Karpas-422 (cell line): ENCODE measurements around the gene MKNK2. TPM values are rescaled to one million over a fixed set of nuclear protein-coding genes. Genes with fewer than 3 reads are reported as not detected.
A peak's percentile ranks its signal among the peaks of the same experiment; 100 is the strongest.

Experiments used
- DNase-seq: peaks from one replicate; pipeline ENCODE4 v3.0.0-alpha.2; 2015
- H2AFZ ChIP-seq: fragments of 200-600 bp; sonication (generic); 2 replicates; pipeline ENCODE4 v1.6.1; 2014; ENCODE audit warnings: antibody characterized with exemption, low read length, mixed read lengths
- H3K27ac ChIP-seq: fragments of 200-600 bp; sonication (generic); 2 replicates; pipeline ENCODE4 v1.5.1; 2014; ENCODE audit warnings: mild to moderate bottlenecking, low read length, moderate library complexity
- H3K27me3 ChIP-seq: fragments of 200-600 bp; sonication (generic); 2 replicates; pipeline ENCODE4 v1.6.1; 2014; ENCODE audit warnings: low read length, mixed read lengths
- H3K36me3 ChIP-seq: fragments of 200-600 bp; sonication (generic); 2 replicates; pipeline ENCODE4 v1.6.1; 2014; ENCODE audit warnings: low read length, mixed read lengths; ENCODE audit not compliant: insufficient read depth
- H3K4me1 ChIP-seq: fragments of 200-600 bp; sonication (generic); 2 replicates; pipeline ENCODE4 v1.6.1; 2014; ENCODE audit warnings: mild to moderate bottlenecking, low read length, mixed read lengths
- H3K4me2 ChIP-seq: fragments of 200-600 bp; sonication (generic); 2 replicates; pipeline ENCODE4 v1.6.1; 2014; ENCODE audit warnings: low read length, low read depth, mild to moderate bottlenecking; ENCODE audit not compliant: poor library complexity, severe bottlenecking
- H3K4me3 ChIP-seq: fragments of 200-600 bp; sonication (generic); 2 replicates; pipeline ENCODE4 v1.5.1; 2014; ENCODE audit warnings: mild to moderate bottlenecking, antibody characterized with exemption, low read length, mixed read lengths
- H3K79me2 ChIP-seq: fragments of 200-600 bp; sonication (generic); 2 replicates; pipeline ENCODE4 v1.6.1; 2014; ENCODE audit warnings: mild to moderate bottlenecking, low read length, mixed read lengths
- H3K9ac ChIP-seq: fragments of 200-600 bp; sonication (generic); 2 replicates; pipeline ENCODE4 v1.6.0; 2014; ENCODE audit warnings: low read length
- H3K9me2 ChIP-seq: fragments of 200-600 bp; sonication (generic), shearing (Covaris generic); replicated peaks from 2 replicates; pipeline ENCODE4 v1.6.0; 2014; ENCODE audit warnings: mild to moderate bottlenecking, low read length, moderate library complexity; ENCODE audit not compliant: insufficient read depth
- H3K9me3 ChIP-seq: fragments of 300-700, 200-600 bp; sonication (generic); 2 replicates; pipeline ENCODE4 v1.6.1; 2014; ENCODE audit warnings: low read length, mixed read lengths
- H4K20me1 ChIP-seq: fragments of 200-600 bp; sonication (generic); 2 replicates; pipeline ENCODE4 v1.6.1; 2014; ENCODE audit warnings: mild to moderate bottlenecking, antibody characterized with exemption, low read length, low read depth; ENCODE audit not compliant: insufficient read depth
- total RNA-seq: library from RNA; depleted of rRNA; stranded (reverse); fragments of >200 nt; shearing (Covaris generic); gene quantifications from 2 replicates; pipeline ENCODE4 v1.2.3, GENCODE V29; 2014; ENCODE audit warnings: low replicate concordance

The MKNK2 gene
- total RNA-seq, 1 experiment from 2014 or later: 526 TPM

DNA sequence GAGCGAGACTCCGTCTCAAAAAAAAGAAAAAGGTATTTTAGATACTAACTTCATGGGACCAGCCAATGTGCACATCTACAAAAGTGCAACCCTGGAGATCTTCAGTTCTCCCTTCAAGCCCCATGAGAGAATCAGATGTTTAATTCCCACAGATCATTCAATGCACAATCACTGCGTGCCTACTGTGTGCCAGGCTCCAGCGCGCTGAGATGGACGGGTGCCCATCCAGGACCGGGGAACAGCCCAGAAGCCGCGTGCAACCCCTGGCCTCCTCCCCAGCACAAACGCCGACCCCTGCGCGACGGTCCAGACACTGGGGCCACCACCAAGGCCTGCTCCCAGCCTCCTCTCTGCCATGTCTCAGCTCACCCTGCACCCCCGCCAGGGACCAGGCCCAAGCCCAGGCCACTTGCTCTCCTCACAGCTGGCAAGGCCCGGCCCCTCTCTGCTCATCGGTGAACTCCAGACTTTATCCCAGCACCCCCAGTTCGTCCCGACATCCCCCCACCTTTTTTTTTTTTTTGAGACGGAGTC, 40.8 kb downstream of the MKNK2 start:
- Histone ChIP-seq H3K9ac (no peak overlapping the region), H3K27ac (no peak overlapping the region), H3K27me3 (no peaks in the 10 kb centered on the region), H3K4me3 (no peak overlapping the region), H3K9me3 (no peaks in the 10 kb centered on the region), H4K20me1 (peaks cover 8% of the 10 kb centered on the region; the same call in 1 of the 2 replicates), H3K36me3 (peaks cover 8% of the 10 kb centered on the region; the same call in 1 of the 2 replicates), H3K79me2 (peaks cover 76% of the 10 kb centered on the region), H3K4me1 (peaks cover 11% of the 10 kb centered on the region), H3K4me2 (no peak overlapping the region), H2AFZ (no peak overlapping the region), H3K9me2 (no peaks in the 10 kb centered on the region)
- DNase-seq: no peak

DNA sequence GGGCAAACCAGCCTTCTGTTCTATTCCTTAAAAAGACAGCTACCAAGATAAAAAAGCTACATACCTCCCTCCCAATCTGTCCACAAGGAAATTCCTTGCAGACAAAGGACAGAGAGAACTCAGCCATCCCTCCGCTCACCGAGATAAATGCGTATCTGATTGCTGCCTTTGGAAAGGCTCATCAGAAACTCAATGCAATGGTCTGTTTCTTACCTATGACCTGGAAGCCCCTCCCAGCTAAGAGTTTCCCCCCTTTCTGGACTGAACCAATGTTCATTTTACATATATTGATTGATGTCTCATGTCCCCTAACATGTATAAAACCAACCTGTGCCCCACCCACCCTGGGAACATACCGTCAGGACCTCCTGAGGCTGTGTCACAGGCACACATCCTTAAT, 47.2 kb downstream of the MKNK2 start:
- no peak overlapping the region for H2AFZ ChIP-seq
- no peak for DNase-seq
- H3K9me2 ChIP-seq: no peaks in the 10 kb centered on the region
- no peaks in the 10 kb centered on the region for H3K9me3 ChIP-seq
- H3K36me3 ChIP-seq: no peaks in the 10 kb centered on the region
- H3K4me1 ChIP-seq: no peaks in the 10 kb centered on the region
- H3K4me2 ChIP-seq: no peak overlapping the region
- H3K4me3 ChIP-seq: no peak overlapping the region
- H4K20me1 ChIP-seq: no peaks in the 10 kb centered on the region
- no peaks in the 10 kb centered on the region for H3K27me3 ChIP-seq
- H3K27ac ChIP-seq: no peak overlapping the region
- no peak overlapping the region for H3K9ac ChIP-seq
- H3K79me2 ChIP-seq: peaks cover 36% of the 10 kb centered on the region

DNA sequence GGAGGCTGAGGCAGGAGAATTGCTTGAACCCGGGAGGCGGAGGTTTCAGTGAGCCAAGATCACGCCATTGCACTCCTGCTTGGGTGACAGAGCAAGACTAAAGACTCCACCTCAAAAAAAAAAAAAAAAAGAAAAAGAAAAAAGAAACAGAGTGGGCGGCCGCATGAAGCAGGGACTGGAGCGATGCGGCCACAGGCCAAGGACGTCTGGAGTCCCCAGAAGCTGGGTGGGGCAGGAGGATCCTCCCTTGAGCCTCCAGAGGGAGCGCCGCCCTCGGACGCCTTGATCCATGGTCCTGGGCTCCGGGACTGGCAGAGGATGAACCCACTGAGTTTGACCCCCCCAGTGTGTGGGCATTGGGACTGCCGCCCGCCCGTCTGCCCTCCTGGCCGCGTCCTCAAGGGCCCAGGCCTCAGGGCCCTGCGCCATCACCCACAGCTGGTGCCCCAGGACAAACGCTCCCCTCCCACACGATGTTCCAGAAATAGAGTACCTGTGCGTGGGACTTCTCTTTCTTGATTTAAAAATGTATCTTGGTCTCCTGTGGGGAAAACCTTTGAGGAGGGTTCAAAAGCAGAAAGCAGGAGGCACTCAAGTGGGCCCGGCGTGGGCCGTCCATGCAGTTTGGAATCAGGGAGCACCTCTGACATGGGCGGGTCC, 51.1 kb downstream of the MKNK2 start:
- Histone ChIP-seq H3K9me3 (no peaks in the 10 kb centered on the region), H3K4me2 (no peak overlapping the region), H3K9ac (no peak overlapping the region), H3K79me2 (peaks cover 11% of the 10 kb centered on the region; the same call in 1 of the 2 replicates), H3K27me3 (no peaks in the 10 kb centered on the region), H2AFZ (no peak overlapping the region), H3K9me2 (no peaks in the 10 kb centered on the region), H3K4me3 (no peak overlapping the region), H4K20me1 (no peaks in the 10 kb centered on the region), H3K4me1 (no peaks in the 10 kb centered on the region), H3K27ac (no peak overlapping the region), H3K36me3 (peaks cover 9% of the 10 kb centered on the region)
- no peak for DNase-seq

DNA sequence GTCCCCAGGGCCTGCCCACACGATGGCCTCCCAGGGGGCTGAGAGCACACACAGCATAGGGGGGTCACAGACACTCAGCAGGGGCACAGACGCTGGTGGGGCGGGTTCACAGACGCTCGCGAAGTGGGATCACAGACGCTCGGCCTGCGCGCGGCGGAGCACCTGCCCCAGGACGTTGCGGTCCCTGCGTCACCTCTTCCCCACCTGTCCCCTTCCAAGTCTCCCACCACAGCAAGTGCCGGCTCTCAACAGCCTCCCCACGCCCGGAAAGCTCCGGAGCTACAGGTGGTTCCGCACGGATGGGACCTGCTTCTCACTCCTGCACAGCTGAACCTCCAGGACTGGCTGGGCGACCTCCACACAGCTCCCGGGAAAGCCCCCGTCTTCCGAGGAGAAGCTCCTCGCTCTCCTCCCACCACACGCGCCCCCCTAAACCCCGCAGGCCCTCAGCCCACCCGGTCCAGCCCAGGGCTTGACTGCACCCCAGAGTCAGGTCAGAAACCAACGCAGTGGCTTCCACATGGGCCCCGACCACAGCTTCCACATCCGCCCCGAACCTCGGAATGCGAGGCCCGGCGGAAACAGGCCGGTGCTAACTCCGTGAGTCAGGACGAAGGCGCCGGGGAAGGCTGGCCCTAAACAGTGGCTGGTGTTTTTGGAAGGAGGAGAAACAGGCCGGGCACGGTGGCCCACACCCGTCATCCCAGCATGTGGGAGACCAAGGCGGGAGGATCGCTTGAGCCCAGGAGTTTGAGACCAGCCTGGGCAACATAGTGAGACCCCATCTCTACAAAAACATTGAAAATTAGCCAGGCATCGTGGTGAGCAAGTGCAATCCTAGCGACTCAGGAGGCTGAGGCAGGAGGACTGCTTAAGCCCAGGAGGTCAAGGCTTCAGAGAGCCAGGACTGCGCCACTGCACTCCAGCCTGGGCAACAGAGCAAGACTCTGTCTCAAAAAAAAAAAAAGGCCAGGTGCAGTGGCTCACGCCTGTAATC, 52.0 kb downstream of the MKNK2 start:
- no peaks in the 10 kb centered on the region for H3K9me3 ChIP-seq
- no peak overlapping the region for H3K27ac ChIP-seq
- H4K20me1 ChIP-seq: no peaks in the 10 kb centered on the region
- H3K4me1 ChIP-seq: no peaks in the 10 kb centered on the region
- H3K79me2 ChIP-seq: peaks cover 11% of the 10 kb centered on the region; the same call in 1 of the 2 replicates
- H3K4me2 ChIP-seq: no peak overlapping the region
- no peak overlapping the region for H3K9ac ChIP-seq
- no peaks in the 10 kb centered on the region for H3K27me3 ChIP-seq
- H3K4me3 ChIP-seq: no peak overlapping the region
- no peak for DNase-seq
- H2AFZ ChIP-seq: no peak overlapping the region
- H3K36me3 ChIP-seq: peaks cover 9% of the 10 kb centered on the region
- H3K9me2 ChIP-seq: no peaks in the 10 kb centered on the region

DNA sequence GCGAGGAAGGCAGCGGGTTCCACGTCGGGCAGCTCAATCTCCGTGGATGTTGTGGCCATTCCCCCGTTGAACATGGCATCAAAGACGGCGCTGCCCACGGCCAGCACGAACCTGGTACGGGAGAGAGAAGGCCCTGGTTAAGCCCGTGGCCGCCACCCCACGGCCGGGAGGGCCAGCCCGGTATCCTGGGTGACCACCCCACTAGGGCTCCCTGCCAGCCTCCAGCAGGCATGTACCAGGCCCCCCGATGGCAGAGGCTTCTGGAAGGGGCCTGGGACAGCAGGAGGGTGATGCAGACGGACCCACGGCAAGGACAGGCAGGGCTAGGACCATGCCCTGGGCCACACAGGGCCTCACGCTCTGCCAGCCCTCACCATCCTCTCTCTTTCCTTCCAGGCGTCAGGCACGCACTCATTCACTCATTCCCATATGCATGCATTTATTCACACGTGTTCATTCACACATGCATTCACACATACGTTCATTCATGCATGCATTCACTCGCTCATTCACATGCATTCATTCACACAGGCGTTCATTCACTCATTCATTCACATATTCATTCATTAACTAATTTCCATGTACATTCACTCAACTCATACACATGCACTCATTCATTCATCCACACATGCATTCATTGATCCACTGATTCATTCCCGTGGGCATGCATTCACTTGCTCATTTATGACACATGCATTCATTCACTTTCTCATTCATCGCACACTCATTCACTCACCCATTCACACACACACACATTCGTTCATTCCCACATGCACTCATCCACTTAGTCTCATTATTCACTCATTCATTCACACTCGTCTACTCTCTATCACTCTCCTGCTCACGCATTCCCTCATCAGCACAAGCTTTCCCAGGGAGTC, 53.5 kb downstream of the MKNK2 start:
- H3K9me3 ChIP-seq: no peaks in the 10 kb centered on the region
- no peak overlapping the region for H3K4me3 ChIP-seq
- peaks cover 16% of the 10 kb centered on the region for H3K36me3 ChIP-seq
- no peaks in the 10 kb centered on the region for H3K9me2 ChIP-seq
- no peak overlapping the region for H3K9ac ChIP-seq
- H2AFZ ChIP-seq: no peak overlapping the region
- H3K79me2 ChIP-seq: peaks cover 11% of the 10 kb centered on the region; the same call in 1 of the 2 replicates
- no peak overlapping the region for H3K27ac ChIP-seq
- no peaks in the 10 kb centered on the region for H3K27me3 ChIP-seq
- no peaks in the 10 kb centered on the region for H3K4me1 ChIP-seq
- no peak for DNase-seq
- H4K20me1 ChIP-seq: peaks cover 3% of the 10 kb centered on the region; the same call in 1 of the 2 replicates
- H3K4me2 ChIP-seq: no peak overlapping the region

DNA sequence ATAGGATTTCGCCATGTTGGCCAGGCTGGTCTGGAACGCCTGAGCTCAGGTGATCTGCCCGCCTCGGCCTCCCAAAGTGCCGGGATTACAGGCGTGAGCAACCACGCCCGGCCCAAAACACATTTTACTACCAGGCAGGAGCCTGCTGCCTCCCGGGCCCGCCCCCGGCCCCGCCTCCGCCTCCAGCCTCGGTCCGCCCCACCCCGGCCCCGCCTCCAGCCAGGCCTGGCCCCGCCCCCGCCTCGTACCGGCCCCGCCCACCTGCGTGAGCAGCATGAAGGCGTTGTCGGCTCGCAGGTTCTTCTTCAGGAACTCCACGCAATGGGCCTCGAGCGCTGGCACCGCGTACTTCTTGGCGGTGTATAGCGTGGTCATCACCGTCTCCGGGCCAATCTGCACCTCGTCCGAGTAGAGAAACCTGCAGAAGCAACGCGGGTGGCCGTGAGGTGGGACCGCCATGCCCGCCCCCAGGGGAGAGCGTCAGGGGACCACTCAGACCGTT, 58.2 kb downstream of the MKNK2 start:
- H3K36me3 ChIP-seq: peaks cover 26% of the 10 kb centered on the region
- H3K9me3 ChIP-seq: no peaks in the 10 kb centered on the region
- H3K9me2 ChIP-seq: no peaks in the 10 kb centered on the region
- H3K27ac ChIP-seq: no peak overlapping the region
- H3K4me2 ChIP-seq: no peak overlapping the region
- peak; percentile 85 for DNase-seq
- H3K79me2 ChIP-seq: no peaks in the 10 kb centered on the region
- H2AFZ ChIP-seq: no peak overlapping the region
- H3K4me3 ChIP-seq: no peak overlapping the region
- H4K20me1 ChIP-seq: peaks cover 3% of the 10 kb centered on the region; the same call in 1 of the 2 replicates
- H3K27me3 ChIP-seq: no peaks in the 10 kb centered on the region
- no peaks in the 10 kb centered on the region for H3K4me1 ChIP-seq
- no peak overlapping the region for H3K9ac ChIP-seq

DNA sequence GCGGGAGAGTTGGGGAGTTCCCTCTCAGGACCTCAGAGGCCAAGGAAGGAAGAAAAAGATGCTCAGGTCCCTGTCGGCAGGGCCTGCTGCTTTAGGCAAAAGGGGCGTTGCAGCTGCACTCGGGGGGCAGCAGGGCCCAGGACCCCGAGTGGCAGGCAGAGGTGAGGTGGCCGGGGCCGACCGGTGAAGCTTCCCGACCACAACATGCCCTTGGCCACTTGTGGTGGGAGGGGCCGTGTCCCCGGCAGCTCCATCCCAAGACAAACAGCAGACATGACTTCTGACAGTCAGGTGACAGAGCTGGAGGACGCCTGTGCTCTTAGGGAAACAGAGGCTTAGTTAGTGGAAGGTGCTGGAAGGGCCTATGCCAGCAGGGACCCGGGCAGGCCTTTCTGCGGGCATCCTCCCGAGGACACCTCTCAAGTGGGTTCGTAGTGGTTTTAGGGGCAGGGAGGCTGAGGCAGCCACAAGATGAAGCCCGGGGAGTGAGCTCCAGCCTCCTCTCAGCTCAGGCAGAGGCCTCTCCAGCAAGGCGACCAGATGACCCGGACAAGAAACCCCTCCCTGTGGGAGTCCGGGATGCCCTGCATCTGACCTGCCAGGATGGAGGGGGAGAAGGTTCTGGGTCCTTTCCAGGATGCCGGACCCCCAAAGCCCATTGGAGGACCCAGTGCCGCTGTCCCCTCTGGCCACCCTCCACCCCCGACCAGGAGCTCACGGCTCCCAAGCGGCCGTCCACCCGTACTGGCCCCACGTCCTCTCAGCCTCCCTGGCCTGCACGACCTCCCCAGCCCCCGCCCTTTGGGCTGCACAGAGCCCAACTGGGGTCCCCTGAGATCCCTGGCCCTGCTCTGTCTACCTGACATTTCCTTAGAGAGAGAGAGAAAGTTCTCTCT, 59.8 kb downstream of the MKNK2 start:
- no peak overlapping the region for H3K4me2 ChIP-seq
- H3K9me3 ChIP-seq: no peaks in the 10 kb centered on the region
- no peaks in the 10 kb centered on the region for H3K4me1 ChIP-seq
- no peaks in the 10 kb centered on the region for H3K27me3 ChIP-seq
- H3K9me2 ChIP-seq: no peaks in the 10 kb centered on the region
- peaks cover 3% of the 10 kb centered on the region; the same call in 1 of the 2 replicates for H4K20me1 ChIP-seq
- no peak for DNase-seq
- no peaks in the 10 kb centered on the region for H3K79me2 ChIP-seq
- H3K36me3 ChIP-seq: peaks cover 24% of the 10 kb centered on the region
- H3K4me3 ChIP-seq: no peak overlapping the region
- H2AFZ ChIP-seq: no peak overlapping the region
- H3K9ac ChIP-seq: no peak overlapping the region
- no peak overlapping the region for H3K27ac ChIP-seq
